Kasumi-1 (cell line): ENCODE measurements around the gene METTL3.

ENCODE experiments used
- DNase-seq, 2 experiments: peaks; one replicate each; lab custom pipeline; 2025; lab: John Stamatoyannopoulos, UW

Gene METTL3

GRCh38 chr14:21526672-21527317 lies 15.7 kb upstream of the METTL3 start:
- no peak for DNase-seq

GRCh38 chr14:21525962-21526671 lies 15.0 kb upstream of the METTL3 start, which contains the start of gene SALL2:
Gene SALL2 (minus strand): TSS chr14:21526346. CDS start chr14:21526127, 219 bp downstream.
- DNase-seq = peak; percentile 6 to 13

- no peak for DNase-seq
Observed at GRCh38 chr14:21525571-21525961, 14.4 kb upstream of the METTL3 start.

- no peak for DNase-seq
Observed at GRCh38 chr14:21524575-21525490, 13.7 kb upstream of the METTL3 start.

- no peak for DNase-seq
Observed at GRCh38 chr14:21523203-21523602, 12.1 kb upstream of the METTL3 start.

GRCh38 chr14:21521501-21521900 lies 10.4 kb upstream of the METTL3 start:
- DNase-seq = no peak

- no peak for DNase-seq
Observed at GRCh38 chr14:21520767-21521166, 9.6 kb upstream of the METTL3 start.

- no peak for DNase-seq
Observed at GRCh38 chr14:21518725-21519124, 7.6 kb upstream of the METTL3 start.

- DNase-seq = no peak
Observed at GRCh38 chr14:21514341-21514740, 3.2 kb upstream of the METTL3 start.

- DNase-seq = no peak
Observed at GRCh38 chr14:21509432-21510143, 1.6 kb downstream of the METTL3 start.

- no peak for DNase-seq
Observed at GRCh38 chr14:21506557-21506956, 4.6 kb downstream of the METTL3 start.

GRCh38 chr14:21505012-21505553 lies 6.1 kb downstream of the METTL3 start:
- DNase-seq = no peak

- DNase-seq = no peak
Observed at GRCh38 chr14:21503376-21503775, 7.8 kb downstream of the METTL3 start.

- DNase-seq = no peak
Observed at GRCh38 chr14:21501568-21501967, 9.6 kb downstream of the METTL3 start.

GRCh38 chr14:21498540-21499526 lies 12.3 kb downstream of the METTL3 start:
- peak; percentile 68 to 86 for DNase-seq

- DNase-seq = no peak
Observed at GRCh38 chr14:21496453-21496852, 14.7 kb downstream of the METTL3 start.

- no peak for DNase-seq
Observed at GRCh38 chr14:21494902-21495762, 16.0 kb downstream of the METTL3 start.

GRCh38 chr14:21486640-21487087 lies 24.5 kb downstream of the METTL3 start:
- no peak for DNase-seq
